Body of pancreas (tissue), 4 donors: ENCODE measurements around the gene LRAT. TPM values are rescaled to one million over a fixed set of nuclear protein-coding genes. Genes with fewer than 3 reads are reported as not detected.

Experiments
- ATAC-seq: fragments of 150-250 bp; one replicate; pipeline ENCODE4 v1.9.1; 2016
- DNase-seq, 4 donors: peaks; one replicate each; pipeline ENCODE4 v3.0.0-alpha.2; 2019
- H3K27ac ChIP-seq, 4 donors: fragments of 200-600 bp; sonication (generic); 1 replicate in 3 of 4; 2 replicates in 1 of 4; pipeline versions ENCODE4 v1.5.1 to v1.6.1; 2016 to 2019; ENCODE audit warnings: mild to moderate bottlenecking in 1 of 4, mixed read lengths in 1 of 4, moderate library complexity in 1 of 4
- H3K27me3 ChIP-seq, 2 donors: fragments of 200-600 bp; sonication (generic); one replicate each; pipeline ENCODE4 v1.6.0; 2016; ENCODE audit warnings: mild to moderate bottlenecking in 1 of 2
- H3K36me3 ChIP-seq, 2 donors: fragments of 200-600 bp; sonication (generic); replicated peaks in 1 of 2; 2 replicates each; pipeline ENCODE4 v1.5.1; 2016; ENCODE audit warnings: low read depth in 2 of 2; ENCODE audit not compliant: insufficient read depth in 1 of 2
- H3K4me1 ChIP-seq: fragments of 200-600 bp; sonication (generic); one replicate; pipeline ENCODE4 v1.6.0; 2016
- H3K4me3 ChIP-seq, 2 donors: fragments of 200-600 bp; sonication (generic); 1 replicate in 1 of 2; 2 replicates in 1 of 2; pipeline ENCODE4 v1.5.1; 2016 to 2019
- H3K9me3 ChIP-seq, 3 donors: fragments of 200-600 bp; sonication (generic); 1 replicate in 2 of 3; 2 replicates in 1 of 3; pipeline ENCODE4 v1.5.1; 2016
- POLR2A ChIP-seq, 3 donors: fragments of 450-650 bp; IDR thresholded peaks; one replicate each; pipeline ENCODE4 v1.6.1; 2016; ENCODE audit warnings: antibody characterized with exemption in 3 of 3, mild to moderate bottlenecking in 2 of 3
- whole genome bisulfite sequencing, 2 donors: methylation state at CpG; one replicate each; pipeline ENCODE4 v1.1.5; 2017; 5-methylcytosine and 5-hydroxymethylcytosine counted together
- intact Hi-C: fragments of 100-400 bp; cut with DNase I; formaldehyde crosslinking; loops from one replicate; pipeline ENCODE4 v1.15.1; 2023
- total RNA-seq, 2 donors: library from RNA; depleted of rRNA; stranded (reverse); fragments of >200 nt; gene quantifications; one replicate each; pipeline ENCODE4 v1.1.0, GENCODE V29; 2016
- TF ChIP-seq, protein P1 (sequence below), 7 experiments: fragments of 450-650 bp in 4 of 7; fragments of 200-600 bp in 3 of 7; sonication (generic) in 3 of 7; IDR thresholded peaks; one replicate each; pipeline ENCODE4 v1.5.1; 2016 to 2019; ENCODE audit warnings: antibody characterized with exemption in 7 of 7

The LRAT gene
- under 1 TPM in 1 of 2 donors, not detected in 1; 0.78 TPM for total RNA-seq

DNA sequence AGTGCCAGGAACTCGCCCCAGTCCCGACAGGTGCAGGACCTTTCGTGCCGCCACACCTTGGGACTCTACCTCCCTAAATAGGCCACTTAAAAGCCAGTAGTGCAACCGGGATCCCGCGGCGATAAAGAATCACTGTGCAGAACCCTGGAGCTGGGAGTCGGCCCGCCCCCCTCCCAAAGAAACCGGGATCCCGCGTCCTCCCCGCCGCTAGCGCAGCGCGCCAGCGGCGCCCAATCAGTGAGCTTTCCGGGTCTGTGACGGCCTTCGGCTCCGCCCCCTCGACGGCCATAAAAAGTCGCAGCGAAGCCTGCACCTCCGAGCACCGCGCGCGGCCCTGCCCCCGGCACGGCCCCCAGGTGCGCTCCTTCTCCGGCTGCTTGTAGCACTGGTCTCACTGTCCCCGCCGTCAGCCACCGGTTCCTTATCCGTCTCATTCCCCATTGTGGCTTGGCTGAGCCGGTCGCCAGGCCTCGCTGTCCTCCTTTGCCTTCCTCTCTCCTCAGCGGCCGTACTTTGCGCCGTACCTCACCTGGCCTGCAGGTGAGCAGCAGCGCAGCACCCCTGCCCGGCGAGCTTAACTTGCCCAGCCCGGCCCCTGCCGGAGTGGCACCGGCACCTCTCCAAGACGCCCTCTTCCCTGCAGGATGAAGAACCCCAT lies at the start of gene LRAT:
LRAT (plus strand) TSS at position 318 of the 658 bp plus-strand sequence; CDS start at position 645, 327 bp downstream.
- WGBS, 2 donors, result 1% methylated on average over 24 to 55 of the region's 55 CpGs
- Histone ChIP-seq H3K4me3 (peak within 1 kb of the TSS; percentile 25 to 50), H3K4me1 (peaks cover 31% of the 10 kb centered on the region), H3K27me3 (peaks cover 0 to 3% of the 10 kb centered on the region in 2 donors), H3K36me3 (no peaks in the 10 kb centered on the region), H3K27ac (peak within 1 kb of the TSS; percentile 34 to 75 (median 48)), H3K9me3 (no peaks in the 10 kb centered on the region)
- peak; percentile 72 to 89 (median 82) for DNase-seq
- intact Hi-C loops, result no loop called here
- peak; percentile 46 to 80 (median 73) for TF ChIP-seq POLR2A (IDR thresholded peaks at IDR 0.05)
- TF ChIP-seq, protein P1, sequence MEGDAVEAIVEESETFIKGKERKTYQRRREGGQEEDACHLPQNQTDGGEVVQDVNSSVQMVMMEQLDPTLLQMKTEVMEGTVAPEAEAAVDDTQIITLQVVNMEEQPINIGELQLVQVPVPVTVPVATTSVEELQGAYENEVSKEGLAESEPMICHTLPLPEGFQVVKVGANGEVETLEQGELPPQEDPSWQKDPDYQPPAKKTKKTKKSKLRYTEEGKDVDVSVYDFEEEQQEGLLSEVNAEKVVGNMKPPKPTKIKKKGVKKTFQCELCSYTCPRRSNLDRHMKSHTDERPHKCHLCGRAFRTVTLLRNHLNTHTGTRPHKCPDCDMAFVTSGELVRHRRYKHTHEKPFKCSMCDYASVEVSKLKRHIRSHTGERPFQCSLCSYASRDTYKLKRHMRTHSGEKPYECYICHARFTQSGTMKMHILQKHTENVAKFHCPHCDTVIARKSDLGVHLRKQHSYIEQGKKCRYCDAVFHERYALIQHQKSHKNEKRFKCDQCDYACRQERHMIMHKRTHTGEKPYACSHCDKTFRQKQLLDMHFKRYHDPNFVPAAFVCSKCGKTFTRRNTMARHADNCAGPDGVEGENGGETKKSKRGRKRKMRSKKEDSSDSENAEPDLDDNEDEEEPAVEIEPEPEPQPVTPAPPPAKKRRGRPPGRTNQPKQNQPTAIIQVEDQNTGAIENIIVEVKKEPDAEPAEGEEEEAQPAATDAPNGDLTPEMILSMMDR (IDR thresholded peaks at IDR 0.05), result peak; percentile 32 to 76 (median 55)
- ATAC-seq, result peak; percentile 95

DNA sequence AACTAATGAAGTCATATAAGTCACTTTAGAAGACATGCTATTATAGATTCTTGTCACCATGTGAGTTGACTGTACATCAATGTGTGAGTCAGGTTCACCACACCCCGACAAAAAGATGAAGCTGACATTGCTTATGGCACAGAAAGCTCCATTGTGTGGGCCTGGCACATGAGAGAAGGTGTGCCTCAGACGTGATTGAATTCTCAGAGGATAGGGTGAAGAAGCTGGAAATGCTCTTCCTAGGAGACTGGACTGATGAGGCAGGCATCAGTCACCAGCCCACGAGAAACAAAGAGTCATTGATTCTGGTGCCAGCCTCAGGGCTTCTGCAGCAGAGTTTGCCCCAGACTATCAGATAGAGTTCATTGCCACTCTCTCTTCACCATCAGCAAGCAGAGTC lies 35.9 kb upstream of the LRAT start:
- Histone ChIP-seq H3K27me3 (no peaks in the 10 kb centered on the region), H3K4me1 (no peaks in the 10 kb centered on the region), H3K9me3 (no peaks in the 10 kb centered on the region), H3K36me3 (no peaks in the 10 kb centered on the region), H3K4me3 (no peak overlapping the region), H3K27ac (no peak overlapping the region)
- ATAC-seq, result no peak
- WGBS, 2 donors, result 52 to 60% methylated on average over 3 of the region's 3 CpGs
- intact Hi-C loops, result no loop called here
- TF ChIP-seq, protein P1 (IDR thresholded peaks at IDR 0.05), result no peak
- TF ChIP-seq POLR2A (IDR thresholded peaks at IDR 0.05), result no peak
- DNase-seq, result no peak

DNA sequence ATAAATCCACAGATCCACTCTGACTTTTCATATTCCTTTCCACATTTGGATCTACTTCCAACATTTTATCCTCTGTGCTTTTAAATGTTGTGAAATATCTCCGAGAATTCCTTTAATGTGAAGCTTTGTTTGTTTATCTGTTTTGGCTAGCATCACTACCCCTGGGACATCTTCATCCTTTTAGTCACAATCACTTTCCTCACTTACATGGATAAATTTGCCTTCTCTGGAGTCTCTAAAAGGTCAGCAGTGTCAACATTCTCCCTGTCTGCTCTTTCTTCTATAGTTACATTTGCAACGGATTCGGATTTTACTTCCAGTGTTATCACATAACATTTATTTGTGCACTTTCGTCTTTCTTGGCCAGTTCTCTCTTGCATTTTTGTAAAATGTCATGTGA lies 34.2 kb upstream of the LRAT start:
- 36% methylated on average over 4 of the region's 4 CpGs for WGBS, 2 donors
- H3K36me3 ChIP-seq, result no peaks in the 10 kb centered on the region
- ATAC-seq (no peak), DNase-seq (no peak)
- H3K4me3 ChIP-seq, result no peak overlapping the region
- intact Hi-C loops, result no loop called here
- H3K4me1 ChIP-seq, result no peaks in the 10 kb centered on the region
- no peaks in the 10 kb centered on the region for H3K27me3 ChIP-seq
- no peaks in the 10 kb centered on the region for H3K9me3 ChIP-seq
- no peak overlapping the region for H3K27ac ChIP-seq
- TF ChIP-seq, protein P1 (IDR thresholded peaks at IDR 0.05), result no peak
- no peak for TF ChIP-seq POLR2A (IDR thresholded peaks at IDR 0.05)

DNA sequence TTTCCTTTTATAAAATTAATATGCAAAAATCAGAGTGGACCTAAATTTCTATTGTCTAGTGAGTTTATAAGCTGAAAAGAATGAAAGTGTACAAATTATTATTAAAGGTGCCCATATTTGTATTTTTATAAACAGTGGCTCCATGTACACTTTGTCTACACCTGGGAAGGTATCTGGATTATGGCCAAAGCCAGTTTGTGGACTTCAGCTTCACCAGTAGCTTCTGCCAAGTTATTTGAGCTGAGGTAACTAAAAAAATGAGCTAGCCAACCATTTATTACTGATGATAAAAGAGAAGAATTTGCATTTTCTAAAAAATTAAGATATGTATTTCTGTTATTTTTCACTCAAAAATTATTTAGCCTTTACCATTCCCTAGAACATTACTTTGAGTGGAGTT lies 32.3 kb upstream of the LRAT start:
- Histone ChIP-seq H3K36me3 (no peaks in the 10 kb centered on the region), H3K4me1 (no peaks in the 10 kb centered on the region), H3K4me3 (no peak overlapping the region), H3K27ac (no peak overlapping the region), H3K9me3 (no peaks in the 10 kb centered on the region), H3K27me3 (no peaks in the 10 kb centered on the region)
- ATAC-seq, result no peak
- no peak for DNase-seq
- intact Hi-C loops, result no loop called here
- TF ChIP-seq POLR2A (IDR thresholded peaks at IDR 0.05), result no peak
- TF ChIP-seq, protein P1 (IDR thresholded peaks at IDR 0.05), result no peak
